ENCODE data around the gene ATP6V1G3.

The ATP6V1G3 gene

GRCh38 chr1:198559362-198559761 lies 18.9 kb upstream of the ATP6V1G3 start:
- Histone ChIP-seq H3K9me3 (no peaks in the 10 kb centered on the region), H3K4me1 (ENCODE audit: control insufficient read depth in 1 of 2, insufficient read depth in 1 of 2, low read depth in 1 of 2, low read length in 1 of 2) (peaks cover 18 to 28% of the 10 kb centered on the region in 2 experiments), H3K27ac (no peak overlapping the region), H3K4me3 (ENCODE audit: low read depth in 1 of 2, low read length in 1 of 2) (no peak overlapping the region), H3K36me3 (no peaks in the 10 kb centered on the region), H3K27me3 (no peaks in the 10 kb centered on the region)
- no peak for TF ChIP-seq CTCF (IDR thresholded peaks at IDR 0.05)

GRCh38 chr1:198558402-198558801 lies 17.9 kb upstream of the ATP6V1G3 start:
- Histone ChIP-seq H3K4me3 (ENCODE audit: low read depth in 1 of 2, low read length in 1 of 2) (no peak overlapping the region), H3K36me3 (no peaks in the 10 kb centered on the region), H3K4me1 (ENCODE audit: control insufficient read depth in 1 of 2, insufficient read depth in 1 of 2, low read depth in 1 of 2, low read length in 1 of 2) (peaks cover 18 to 28% of the 10 kb centered on the region in 2 experiments), H3K9me3 (no peaks in the 10 kb centered on the region), H3K27me3 (no peaks in the 10 kb centered on the region), H3K27ac (no peak overlapping the region)
- no peak for TF ChIP-seq CTCF (IDR thresholded peaks at IDR 0.05)

GRCh38 chr1:198556971-198557370 lies 16.5 kb upstream of the ATP6V1G3 start:
- H3K4me3 ChIP-seq (ENCODE audit: low read depth in 1 of 2, low read length in 1 of 2): peak overlapping the region in 1 of 2 experiments; percentile 19
- H3K36me3 ChIP-seq: no peaks in the 10 kb centered on the region
- peaks cover 18 to 28% of the 10 kb centered on the region in 2 experiments for H3K4me1 ChIP-seq (ENCODE audit: control insufficient read depth in 1 of 2, insufficient read depth in 1 of 2, low read depth in 1 of 2, low read length in 1 of 2)
- peak overlapping the region; percentile 75 for H3K27ac ChIP-seq
- TF ChIP-seq CTCF (IDR thresholded peaks at IDR 0.05): no peak
- no peaks in the 10 kb centered on the region for H3K27me3 ChIP-seq
- no peaks in the 10 kb centered on the region for H3K9me3 ChIP-seq

GRCh38 chr1:198552668-198553416 lies 12.4 kb upstream of the ATP6V1G3 start:
- TF ChIP-seq CTCF (IDR thresholded peaks at IDR 0.05): no peak
- H3K9me3 ChIP-seq: no peaks in the 10 kb centered on the region
- no peaks in the 10 kb centered on the region for H3K36me3 ChIP-seq
- H3K4me1 ChIP-seq (ENCODE audit: control insufficient read depth in 1 of 2, insufficient read depth in 1 of 2, low read depth in 1 of 2, low read length in 1 of 2): peaks cover 18 to 26% of the 10 kb centered on the region in 2 experiments
- H3K27ac ChIP-seq: no peak overlapping the region
- H3K27me3 ChIP-seq: no peaks in the 10 kb centered on the region
- no peak overlapping the region for H3K4me3 ChIP-seq (ENCODE audit: low read depth in 1 of 2, low read length in 1 of 2)

- no peaks in the 10 kb centered on the region for H3K36me3 ChIP-seq
- no peak overlapping the region for H3K27ac ChIP-seq
- H3K27me3 ChIP-seq: no peaks in the 10 kb centered on the region
- H3K9me3 ChIP-seq: no peaks in the 10 kb centered on the region
- H3K4me1 ChIP-seq (ENCODE audit: control insufficient read depth in 1 of 2, insufficient read depth in 1 of 2, low read depth in 1 of 2, low read length in 1 of 2): peaks cover 0 to 8% of the 10 kb centered on the region in 2 experiments
- TF ChIP-seq CTCF (IDR thresholded peaks at IDR 0.05): no peak
- no peak overlapping the region for H3K4me3 ChIP-seq (ENCODE audit: low read depth in 1 of 2, low read length in 1 of 2)
Measured at GRCh38 chr1:198550941-198551524, 10.6 kb upstream of the ATP6V1G3 start.
